ENCODE data around the gene SCCPDH. TPM values are rescaled to one million over a fixed set of nuclear protein-coding genes. Genes with fewer than 3 reads are reported as not detected.

The SCCPDH gene
- total and polyA plus RNA-seq, 9 of the 15 experiments (the other 6 are each of a cell fraction or from before 2014, with no cell fraction given) = 7.0 to 61.9 (median 38.3) TPM

GRCh38 chr1:246691622-246692495 lies 32.4 kb upstream of the SCCPDH start:
- CTCF ChIA-PET (ENCODE audit: low intra/inter-chr PET ratio) = no interaction called here
- no peaks in the 10 kb centered on the region for H3K79me2 ChIP-seq (ENCODE audit: control insufficient read depth, insufficient read depth, low read length)
- in situ Hi-C loops (cut with MboI) (no loop called here), intact Hi-C loops (cut with micrococcal nuclease) (loop anchor here (10.0 kb wide), 1 partner anchor 1537 kb away; the partner anchor contains the start of gene KIF26B)
- no peak overlapping the region for H3K4me2 ChIP-seq (ENCODE audit: insufficient read depth, low read length)
- WGBS (ENCODE audit: insufficient coverage, low coverage, missing lambda C conversion rate) = 14% methylated on average over 15 of the region's 15 CpGs
- H3K36me3 ChIP-seq (ENCODE audit: control insufficient read depth, insufficient read depth, low read length) = no peaks in the 10 kb centered on the region
- H4K20me1 ChIP-seq (replicated peaks; ENCODE audit: control insufficient read depth, insufficient read depth, low read length) = no peaks in the 10 kb centered on the region
- DNase-seq (ENCODE audit: extremely low read depth in 1 of 4, low spot score in 3 of 4) = peak in 1 of 4 experiments; percentile 34
- H3K27ac ChIP-seq (ENCODE audit: extremely low read depth, low read depth, low read length) = no peak overlapping the region
- no TSS peak for BruUV-seq (replicated peaks)
- no peak for ATAC-seq
- H3K4me1 ChIP-seq (replicated peaks in 1 of 2; ENCODE audit: control insufficient read depth in 2 of 2, insufficient read depth in 2 of 2, low read length in 2 of 2) = peaks cover 0 to 16% of the 10 kb centered on the region in 2 experiments; a peak in 4 of 5 replicates
- POLR2A ChIA-PET = no interaction called here
- FAIRE-seq = peak; percentile 23
- no peaks in the 10 kb centered on the region; the same call in 1 of the 2 replicates for H3K9me3 ChIP-seq (replicated peaks; ENCODE audit: control insufficient read depth, insufficient read depth, low read depth, low read length)
- no peaks in the 10 kb centered on the region for H3K27me3 ChIP-seq (ENCODE audit: control insufficient read depth in 2 of 2, insufficient read depth in 2 of 2, low read length in 2 of 2)
- H3K4me3 ChIP-seq = no peak overlapping the region
- TF ChIP-seq CBFA2T3 (IDR thresholded peaks at IDR 0.05) (peak; percentile 22; the same call in 1 of the 2 replicates), RFX1 (IDR thresholded peaks at IDR 0.05) (peak; percentile 90), SIN3A (IDR thresholded peaks at IDR 0.05; ENCODE audit: borderline replicate concordance in 2 of 2, control insufficient read depth in 1 of 2, low read depth in 2 of 2, low read length in 2 of 2) (no peak)
- H3K9ac ChIP-seq (ENCODE audit: insufficient read depth in 1 of 2, low read depth in 2 of 2, low read length in 2 of 2) = no peak overlapping the region
- no peak overlapping the region for H2AFZ ChIP-seq (ENCODE audit: low read depth, low read length)
- no peaks in the 10 kb centered on the region for H3K9me1 ChIP-seq (ENCODE audit: control insufficient read depth, insufficient read depth, low read length)
